Activated naive CD4-positive, alpha-beta T cell treated with Interleukin-2 at 50 U/mL for 16 hours (primary cell): Measurements from ENCODE around the gene IL12A.

Source experiments
- DNase-seq: peaks from one replicate; pipeline ENCODE4 v3.0.0-alpha.2; 2020

IL12A gene

GRCh38 chr3:160038862-160039562 lies 50.4 kb downstream of the IL12A start:
- DNase-seq: no peak

DNA sequence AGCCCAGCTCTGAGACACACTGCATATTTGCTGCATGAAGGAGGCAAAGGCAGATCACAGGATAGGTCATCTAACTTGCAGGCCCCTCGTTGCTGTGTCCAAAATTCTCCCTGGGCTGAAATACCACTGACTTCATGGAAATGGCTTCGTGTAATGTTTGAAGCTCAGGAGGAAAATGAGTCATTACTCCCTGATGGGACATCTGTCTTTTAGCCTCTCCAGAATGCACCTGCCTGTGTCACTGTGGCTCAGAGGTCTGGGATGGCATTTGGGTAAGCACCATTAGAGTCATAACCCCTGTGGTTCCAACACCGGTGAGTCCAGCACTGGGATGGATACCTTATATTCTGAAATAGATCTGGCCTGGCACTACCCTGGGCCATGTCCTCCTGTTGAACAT lies 51.5 kb downstream of the IL12A start:
- no peak for DNase-seq

- no peak for DNase-seq
These were observed 52.8 kb downstream of the IL12A start for GRCh38 chr3:160041465-160041864.

DNA sequence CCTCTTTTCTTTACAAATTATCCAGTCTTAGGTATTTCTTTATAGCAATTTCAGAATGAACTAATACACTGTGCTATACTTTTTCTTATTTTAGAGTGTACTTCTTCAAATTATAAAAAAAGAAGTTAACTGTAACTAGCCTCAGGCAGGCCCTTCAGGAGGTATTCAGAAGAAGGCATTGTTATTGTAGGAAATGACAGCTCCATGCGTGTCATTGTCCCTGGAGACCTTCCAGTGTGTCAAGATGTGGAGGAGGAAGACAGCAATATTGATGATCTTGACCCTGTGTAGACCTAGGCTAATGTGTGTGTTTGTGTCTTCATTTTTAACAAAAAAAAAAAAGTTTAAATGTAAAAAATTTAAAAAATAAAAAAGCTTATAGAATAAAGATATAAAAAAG lies 55.5 kb downstream of the IL12A start:
- DNase-seq: no peak
